ENCODE data around the gene SSC4D. TPM values are rescaled to one million over a fixed set of nuclear protein-coding genes. Genes with fewer than 3 reads are reported as not detected.
"Not testable (repeated sequence)": the region's sequence is repeated elsewhere in the genome, so short reads cannot be mapped to it uniquely, and the experiment has no call there.

The SSC4D gene
- total RNA-seq, 1 experiment from 2014 or later, result 18.1 TPM

DNA sequence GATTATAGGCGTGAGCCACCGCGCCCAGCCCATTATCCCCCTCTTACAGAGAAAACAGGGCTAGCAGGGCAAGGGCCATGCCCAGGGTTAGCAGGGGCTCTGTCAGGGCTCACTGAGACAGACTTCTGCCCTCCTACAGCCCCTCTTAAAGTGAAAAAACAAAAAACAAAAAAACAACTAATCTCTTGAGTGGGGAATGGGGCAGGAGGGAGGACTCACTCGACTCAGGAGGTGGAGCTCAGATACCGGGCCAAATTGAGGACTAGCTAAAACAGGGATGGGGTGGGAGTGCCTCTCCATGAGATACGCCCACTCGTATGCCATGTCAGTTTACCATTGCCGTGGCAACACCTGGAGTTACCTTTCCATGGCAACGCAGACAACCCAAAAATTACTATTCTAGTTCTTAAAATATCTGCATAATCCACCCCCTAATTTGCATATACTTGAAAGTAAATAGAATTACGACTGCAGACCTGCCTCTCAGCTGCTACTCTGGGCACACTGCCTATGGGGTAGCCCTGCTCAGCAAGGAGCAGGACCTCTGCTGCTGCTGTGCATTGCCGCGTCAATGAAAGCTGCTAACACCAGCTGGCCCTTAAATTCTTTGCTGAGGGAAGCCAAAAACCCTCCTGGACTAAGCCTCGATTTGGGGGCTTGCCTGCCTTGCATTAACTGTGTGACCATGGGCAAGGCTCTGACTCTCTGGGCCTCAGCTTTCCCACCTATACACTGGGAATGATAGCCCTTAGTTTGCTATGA, 13.4 kb downstream of the SSC4D start:
- ChIA-PET CTCF (no interaction called here), POLR2A (interaction anchor here (1.1 to 1.2 kb wide), 2 partner anchors 12 to 37 kb away, joined by 4 read pairs; no protein-coding TSS in a partner anchor)
- Mint-ChIP-seq H3K36me3 (no peaks in the 10 kb centered on the region), H3K9me3 (no peaks in the 10 kb centered on the region), H3K27me3 (ENCODE audit: low read depth) (peaks cover 10% of the 10 kb centered on the region), H3K4me3 (no peak overlapping the region), H3K4me1 (peaks cover 34% of the 10 kb centered on the region), H3K27ac (no peak overlapping the region)
- TF ChIP-seq ATF1 (CRISPR knock-in tag; IDR thresholded peaks at IDR 0.05) (no peak), ZNF263 (CRISPR knock-in tag; IDR thresholded peaks at IDR 0.05; ENCODE audit: low read depth) (peak; percentile 72; the same call in 1 of the 2 replicates)
- DNase-seq (ENCODE audit: low spot score) (peak; percentile 62), ATAC-seq (peak; percentile 35)

DNA sequence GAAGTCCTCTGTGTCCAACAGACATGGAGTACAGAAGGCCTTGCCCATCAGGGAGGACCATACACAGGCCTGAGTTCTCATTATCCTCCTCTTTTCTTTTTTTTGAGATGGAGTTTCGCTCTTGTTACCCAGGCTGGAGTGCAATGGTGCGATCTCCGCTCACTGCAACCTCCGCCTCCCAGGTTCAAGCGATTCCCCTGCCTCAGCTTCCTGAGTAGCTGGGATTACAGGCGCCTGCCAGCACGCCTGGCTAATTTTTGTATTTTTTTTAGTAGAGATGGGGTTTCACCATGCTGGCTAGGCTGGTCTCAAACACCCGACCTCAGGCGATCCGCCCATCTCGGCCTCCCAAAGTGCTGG, 13.9 kb downstream of the SSC4D start:
- POLR2A ChIA-PET, result interaction anchor here (1.1 to 1.2 kb wide), 2 partner anchors 12 to 36 kb away, joined by 4 read pairs; no protein-coding TSS in a partner anchor
- DNase-seq (ENCODE audit: low spot score); H3K4me3 Mint-ChIP-seq; H3K27ac Mint-ChIP-seq; H3K36me3 Mint-ChIP-seq; H3K9me3 Mint-ChIP-seq; ATAC-seq: not testable (repeated sequence)
- Mint-ChIP-seq H3K27me3 (ENCODE audit: low read depth) (peaks cover 10% of the 10 kb centered on the region), H3K4me1 (peaks cover 34% of the 10 kb centered on the region)
- CTCF ChIA-PET, result interaction anchor here (1.0 kb wide), 1 partner anchor 13 kb away, joined by 3 read pairs; the partner anchor contains the start of gene SSC4D

DNA sequence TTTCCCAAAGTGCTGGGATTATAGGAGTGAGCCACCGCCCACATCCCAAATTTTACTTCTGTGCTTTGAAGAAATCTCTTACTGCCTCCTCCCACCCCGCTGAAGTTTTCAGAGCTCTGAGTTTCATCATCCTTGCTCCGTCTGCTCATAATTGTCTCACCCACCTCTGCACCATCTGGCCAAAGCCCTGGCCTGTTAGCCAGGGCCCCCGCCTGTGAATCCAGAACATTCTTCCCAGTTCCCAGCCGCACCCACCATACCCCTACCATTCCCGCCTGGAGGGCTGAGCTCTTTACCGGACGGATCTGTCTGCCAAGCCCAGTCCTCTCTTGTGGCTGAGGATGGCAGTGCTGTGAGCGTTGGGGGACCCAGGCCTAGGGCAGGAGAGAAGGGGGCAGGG, 14.5 kb downstream of the SSC4D start:
- H3K9me3 Mint-ChIP-seq, result no peaks in the 10 kb centered on the region
- peaks cover 10% of the 10 kb centered on the region for H3K27me3 Mint-ChIP-seq (ENCODE audit: low read depth)
- DNase-seq (ENCODE audit: low spot score) (no peak), ATAC-seq (no peak)
- peaks cover 34% of the 10 kb centered on the region for H3K4me1 Mint-ChIP-seq
- no peaks in the 10 kb centered on the region for H3K36me3 Mint-ChIP-seq
- ChIA-PET CTCF (interaction anchor here (0.6 to 1.0 kb wide), 2 partner anchors 14 to 28 kb away, joined by 3 read pairs; partner anchors contain the start of gene SSC4D), POLR2A (no interaction called here)
- H3K27ac Mint-ChIP-seq, result no peak overlapping the region
- no peak overlapping the region for H3K4me3 Mint-ChIP-seq
- TF ChIP-seq FOXJ3 (CRISPR knock-in tag; IDR thresholded peaks at IDR 0.05; ENCODE audit: borderline replicate concordance), result no peak
- no peak for TF ChIP-seq ZNF416 (CRISPR knock-in tag; IDR thresholded peaks at IDR 0.05)
- TF ChIP-seq ZNF121 (CRISPR knock-in tag; IDR thresholded peaks at IDR 0.05), result no peak
- no peak for TF ChIP-seq GRHL2 (CRISPR knock-in tag; IDR thresholded peaks at IDR 0.05; ENCODE audit: insufficient replicate concordance, severe bottlenecking)
- TF ChIP-seq SMAD4 (CRISPR knock-in tag; IDR thresholded peaks at IDR 0.05), result no peak
- no peak for TF ChIP-seq NR3C1 (CRISPR knock-in tag; conservative IDR thresholded peaks at IDR 0.05; ENCODE audit: low read depth)

DNA sequence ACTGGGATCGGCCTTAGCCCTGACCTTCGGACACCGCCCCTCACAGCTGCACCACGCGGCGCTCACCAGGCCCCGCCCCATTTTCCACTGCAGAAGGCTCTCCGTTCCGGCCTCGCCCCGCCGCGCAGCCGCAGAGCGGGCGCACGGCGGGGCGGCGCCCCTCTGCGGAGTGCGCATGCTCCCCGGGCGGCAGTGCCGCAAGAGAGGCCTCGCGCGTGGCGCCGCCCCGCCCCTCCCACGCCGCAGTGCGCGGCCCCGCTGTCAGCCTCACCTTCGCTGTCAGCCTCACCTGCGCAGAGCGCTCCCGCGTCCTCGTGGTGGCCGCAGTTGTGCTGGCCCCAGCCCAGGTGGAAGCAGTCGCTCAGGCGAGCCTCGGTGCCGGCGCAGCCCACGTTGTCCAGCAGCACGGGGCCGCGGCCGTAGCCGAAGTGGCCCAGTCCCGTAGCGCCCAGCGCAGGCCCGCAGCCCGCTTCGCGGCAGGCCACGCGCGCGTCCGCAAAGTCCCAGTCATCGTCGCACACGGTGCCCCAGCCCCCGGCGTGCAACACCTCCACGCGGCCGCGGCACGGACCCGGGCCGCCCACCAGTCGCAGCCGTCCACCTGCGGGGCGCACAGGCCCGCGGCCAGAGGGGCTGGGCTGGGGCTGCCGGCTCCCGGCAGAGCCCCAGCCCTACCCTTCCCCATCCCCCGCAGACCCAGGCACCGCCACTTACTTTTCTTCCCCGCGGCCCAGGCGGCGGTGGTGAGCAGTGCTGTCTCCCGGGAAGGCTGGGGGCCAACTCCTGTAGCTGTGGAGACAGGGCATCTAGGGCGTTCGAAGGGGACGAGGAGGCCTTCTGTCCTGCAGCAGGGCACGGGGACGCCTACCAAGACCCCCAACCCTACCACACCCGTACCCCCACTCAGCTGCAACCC, 16.1 kb downstream of the SSC4D start:
- DNase-seq (ENCODE audit: low spot score) (peak; percentile 93), ATAC-seq (peak; percentile 70)
- H3K9me3 Mint-ChIP-seq, result no peaks in the 10 kb centered on the region
- ChIA-PET CTCF (interaction anchor here (0.6 kb wide), 1 partner anchor 48 kb away, joined by 3 read pairs; no protein-coding TSS in a partner anchor), POLR2A (interaction anchor here (0.7 kb wide), 1 partner anchor 75 kb away, joined by 3 read pairs; no protein-coding TSS in a partner anchor)
- peaks cover 7% of the 10 kb centered on the region for H3K27me3 Mint-ChIP-seq (ENCODE audit: low read depth)
- H3K36me3 Mint-ChIP-seq, result no peaks in the 10 kb centered on the region
- peaks cover 43% of the 10 kb centered on the region for H3K4me1 Mint-ChIP-seq
- H3K27ac Mint-ChIP-seq, result peak overlapping the region; percentile 91
- H3K4me3 Mint-ChIP-seq, result peak overlapping the region; percentile 64
- peak; percentile 97 for TF ChIP-seq KAT7 (CRISPR knock-in tag; IDR thresholded peaks at IDR 0.05; ENCODE audit: borderline replicate concordance)
- no peak for TF ChIP-seq TP53 (CRISPR knock-in tag; IDR thresholded peaks at IDR 0.05)
- TF ChIP-seq SP1 (CRISPR knock-in tag; conservative IDR thresholded peaks at IDR 0.05), result peak; percentile 81
- peak; percentile 31; the same call in 1 of the 2 replicates for TF ChIP-seq EMX1 (CRISPR knock-in tag; IDR thresholded peaks at IDR 0.05)
- TF ChIP-seq, protein P1, sequence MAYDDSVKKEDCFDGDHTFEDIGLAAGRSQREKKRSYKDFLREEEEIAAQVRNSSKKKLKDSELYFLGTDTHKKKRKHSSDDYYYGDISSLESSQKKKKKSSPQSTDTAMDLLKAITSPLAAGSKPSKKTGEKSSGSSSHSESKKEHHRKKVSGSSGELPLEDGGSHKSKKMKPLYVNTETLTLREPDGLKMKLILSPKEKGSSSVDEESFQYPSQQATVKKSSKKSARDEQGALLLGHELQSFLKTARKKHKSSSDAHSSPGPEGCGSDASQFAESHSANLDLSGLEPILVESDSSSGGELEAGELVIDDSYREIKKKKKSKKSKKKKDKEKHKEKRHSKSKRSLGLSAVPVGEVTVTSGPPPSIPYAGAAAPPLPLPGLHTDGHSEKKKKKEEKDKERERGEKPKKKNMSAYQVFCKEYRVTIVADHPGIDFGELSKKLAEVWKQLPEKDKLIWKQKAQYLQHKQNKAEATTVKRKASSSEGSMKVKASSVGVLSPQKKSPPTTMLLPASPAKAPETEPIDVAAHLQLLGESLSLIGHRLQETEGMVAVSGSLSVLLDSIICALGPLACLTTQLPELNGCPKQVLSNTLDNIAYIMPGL (CRISPR knock-in tag; IDR thresholded peaks at IDR 0.05), result no peak
- no peak for TF ChIP-seq NR3C1 (CRISPR knock-in tag; conservative IDR thresholded peaks at IDR 0.05; ENCODE audit: low read depth)
- TF ChIP-seq, protein P2, sequence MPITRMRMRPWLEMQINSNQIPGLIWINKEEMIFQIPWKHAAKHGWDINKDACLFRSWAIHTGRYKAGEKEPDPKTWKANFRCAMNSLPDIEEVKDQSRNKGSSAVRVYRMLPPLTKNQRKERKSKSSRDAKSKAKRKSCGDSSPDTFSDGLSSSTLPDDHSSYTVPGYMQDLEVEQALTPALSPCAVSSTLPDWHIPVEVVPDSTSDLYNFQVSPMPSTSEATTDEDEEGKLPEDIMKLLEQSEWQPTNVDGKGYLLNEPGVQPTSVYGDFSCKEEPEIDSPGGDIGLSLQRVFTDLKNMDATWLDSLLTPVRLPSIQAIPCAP (CRISPR knock-in tag; IDR thresholded peaks at IDR 0.05), result peak; percentile 93
- TF ChIP-seq MXD4 (CRISPR knock-in tag; IDR thresholded peaks at IDR 0.05; ENCODE audit: borderline replicate concordance), result no peak
- TF ChIP-seq IRF2 (CRISPR knock-in tag; IDR thresholded peaks at IDR 0.05; ENCODE audit: borderline replicate concordance, low read depth), result 0 out of 2 replicates have a peak, but pooled peaks have one; percentile 70
- TF ChIP-seq, protein P3, sequence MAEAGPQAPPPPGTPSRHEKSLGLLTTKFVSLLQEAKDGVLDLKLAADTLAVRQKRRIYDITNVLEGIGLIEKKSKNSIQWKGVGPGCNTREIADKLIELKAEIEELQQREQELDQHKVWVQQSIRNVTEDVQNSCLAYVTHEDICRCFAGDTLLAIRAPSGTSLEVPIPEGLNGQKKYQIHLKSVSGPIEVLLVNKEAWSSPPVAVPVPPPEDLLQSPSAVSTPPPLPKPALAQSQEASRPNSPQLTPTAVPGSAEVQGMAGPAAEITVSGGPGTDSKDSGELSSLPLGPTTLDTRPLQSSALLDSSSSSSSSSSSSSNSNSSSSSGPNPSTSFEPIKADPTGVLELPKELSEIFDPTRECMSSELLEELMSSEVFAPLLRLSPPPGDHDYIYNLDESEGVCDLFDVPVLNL (CRISPR knock-in tag; IDR thresholded peaks at IDR 0.05; ENCODE audit: borderline replicate concordance, low read depth), result 0 out of 2 replicates have a peak, but pooled peaks have one; percentile 45
- TF ChIP-seq, protein P4, sequence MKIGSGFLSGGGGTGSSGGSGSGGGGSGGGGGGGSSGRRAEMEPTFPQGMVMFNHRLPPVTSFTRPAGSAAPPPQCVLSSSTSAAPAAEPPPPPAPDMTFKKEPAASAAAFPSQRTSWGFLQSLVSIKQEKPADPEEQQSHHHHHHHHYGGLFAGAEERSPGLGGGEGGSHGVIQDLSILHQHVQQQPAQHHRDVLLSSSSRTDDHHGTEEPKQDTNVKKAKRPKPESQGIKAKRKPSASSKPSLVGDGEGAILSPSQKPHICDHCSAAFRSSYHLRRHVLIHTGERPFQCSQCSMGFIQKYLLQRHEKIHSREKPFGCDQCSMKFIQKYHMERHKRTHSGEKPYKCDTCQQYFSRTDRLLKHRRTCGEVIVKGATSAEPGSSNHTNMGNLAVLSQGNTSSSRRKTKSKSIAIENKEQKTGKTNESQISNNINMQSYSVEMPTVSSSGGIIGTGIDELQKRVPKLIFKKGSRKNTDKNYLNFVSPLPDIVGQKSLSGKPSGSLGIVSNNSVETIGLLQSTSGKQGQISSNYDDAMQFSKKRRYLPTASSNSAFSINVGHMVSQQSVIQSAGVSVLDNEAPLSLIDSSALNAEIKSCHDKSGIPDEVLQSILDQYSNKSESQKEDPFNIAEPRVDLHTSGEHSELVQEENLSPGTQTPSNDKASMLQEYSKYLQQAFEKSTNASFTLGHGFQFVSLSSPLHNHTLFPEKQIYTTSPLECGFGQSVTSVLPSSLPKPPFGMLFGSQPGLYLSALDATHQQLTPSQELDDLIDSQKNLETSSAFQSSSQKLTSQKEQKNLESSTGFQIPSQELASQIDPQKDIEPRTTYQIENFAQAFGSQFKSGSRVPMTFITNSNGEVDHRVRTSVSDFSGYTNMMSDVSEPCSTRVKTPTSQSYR (CRISPR knock-in tag; IDR thresholded peaks at IDR 0.05), result no peak
- TF ChIP-seq NR2C2 (CRISPR knock-in tag; IDR thresholded peaks at IDR 0.05), result 0 out of 2 replicates have a peak, but pooled peaks have one; percentile 50
- TF ChIP-seq GTF2I (CRISPR knock-in tag; conservative IDR thresholded peaks at IDR 0.05), result no peak

All from WTC11 (cell line).